ENCODE results near the gene PHOX2A. TPM values are rescaled to one million over a fixed set of nuclear protein-coding genes. Genes with fewer than 3 reads are reported as not detected.

The PHOX2A gene
- total RNA-seq, 1 donor from 2014 or later, result not detected

- peak; percentile 33 for DNase-seq (ENCODE audit: low spot score)
- ATAC-seq, result no peak
These were observed 8.5 kb downstream of the PHOX2A start for GRCh38 chr11:72235351-72236057.

- ATAC-seq (no peak), DNase-seq (ENCODE audit: low spot score) (peak; percentile 27)
These were observed 9.1 kb downstream of the PHOX2A start for GRCh38 chr11:72234920-72235319.

GRCh38 chr11:72234514-72234830 is 9.5 kb downstream of the PHOX2A start:
- no peak for ATAC-seq
- DNase-seq (ENCODE audit: low spot score), result peak; percentile 14

GRCh38 chr11:72233773-72234513 is 10.0 kb downstream of the PHOX2A start:
- ATAC-seq, result no peak
- peak; percentile 31 for DNase-seq (ENCODE audit: low spot score)

- no peak for ATAC-seq
- peak; percentile 40 for DNase-seq (ENCODE audit: low spot score)
These were observed 10.8 kb downstream of the PHOX2A start for GRCh38 chr11:72233056-72233772.

GRCh38 chr11:72232260-72233055 is 11.5 kb downstream of the PHOX2A start:
- no peak for ATAC-seq

GRCh38 chr11:72231396-72232259 is 12.3 kb downstream of the PHOX2A start:
- DNase-seq (ENCODE audit: low spot score) (no peak), ATAC-seq (no peak)

More at GRCh38 chr11:72232260-72233055, 11.5 kb downstream of the PHOX2A start:
- peak; percentile 37 for DNase-seq (ENCODE audit: low spot score)

GRCh38 chr11:72230764-72231365 is 13.1 kb downstream of the PHOX2A start:
- no peak for DNase-seq (ENCODE audit: low spot score)

GRCh38 chr11:72229925-72230763 is 13.8 kb downstream of the PHOX2A start:
- no peak for DNase-seq (ENCODE audit: low spot score)

More at GRCh38 chr11:72230764-72231365, 13.1 kb downstream of the PHOX2A start:
- no peak for ATAC-seq

GRCh38 chr11:72229336-72229924 is 14.5 kb downstream of the PHOX2A start:
- peak; percentile 38 for DNase-seq (ENCODE audit: low spot score)
- no peak for ATAC-seq

More at GRCh38 chr11:72229925-72230763, 13.8 kb downstream of the PHOX2A start:
- ATAC-seq, result no peak

- ATAC-seq (no peak), DNase-seq (ENCODE audit: low spot score) (peak; percentile 40)
These were observed 15.1 kb downstream of the PHOX2A start for GRCh38 chr11:72228844-72229231.

GRCh38 chr11:72228229-72228843 is 15.6 kb downstream of the PHOX2A start:
- ATAC-seq (no peak), DNase-seq (ENCODE audit: low spot score) (peak; percentile 24)

- ATAC-seq, result no peak
- DNase-seq (ENCODE audit: low spot score), result peak; percentile 43
These were observed 16.4 kb downstream of the PHOX2A start for GRCh38 chr11:72227316-72228228.

GRCh38 chr11:72226701-72227100 is 17.3 kb downstream of the PHOX2A start:
- ATAC-seq (no peak), DNase-seq (ENCODE audit: low spot score) (peak; percentile 28)

- DNase-seq (ENCODE audit: low spot score) (peak; percentile 45), ATAC-seq (no peak)
These were observed 18.5 kb downstream of the PHOX2A start for GRCh38 chr11:72225411-72225951.

Data from left lobe of liver (tissue), 2 donors.